ENCODE data around the gene CTDNEP1.

CTDNEP1 gene

DNA sequence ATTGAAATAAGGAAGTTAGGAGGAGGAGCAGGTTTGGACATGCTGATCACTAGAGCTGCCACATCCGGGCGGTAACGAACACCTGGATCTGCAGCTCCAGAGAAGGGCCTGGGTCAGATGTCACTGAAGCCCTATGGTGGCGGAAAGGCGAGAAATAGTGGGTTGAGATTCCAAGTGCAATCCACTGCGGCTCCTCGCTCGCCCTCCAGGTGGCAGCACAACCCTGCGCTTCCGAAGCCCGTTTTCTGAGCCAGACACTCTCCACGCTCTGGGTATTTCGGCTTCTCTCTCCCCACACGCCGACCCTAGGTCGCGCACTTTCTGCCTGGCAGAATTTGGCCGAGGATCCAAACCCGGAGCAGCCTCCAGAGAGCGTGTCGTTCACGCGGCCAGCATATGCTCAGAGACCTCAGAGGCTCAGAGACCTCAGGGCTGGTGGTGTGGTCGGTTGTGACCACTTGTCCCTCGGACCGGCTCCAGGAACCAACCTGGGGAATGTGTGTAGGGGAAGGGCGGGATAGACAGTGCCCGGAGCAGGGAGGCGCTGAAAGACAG is 29.1 kb upstream of the CTDNEP1 start:
- peak; percentile 92 for DNase-seq (ENCODE audit: low spot score)

DNA sequence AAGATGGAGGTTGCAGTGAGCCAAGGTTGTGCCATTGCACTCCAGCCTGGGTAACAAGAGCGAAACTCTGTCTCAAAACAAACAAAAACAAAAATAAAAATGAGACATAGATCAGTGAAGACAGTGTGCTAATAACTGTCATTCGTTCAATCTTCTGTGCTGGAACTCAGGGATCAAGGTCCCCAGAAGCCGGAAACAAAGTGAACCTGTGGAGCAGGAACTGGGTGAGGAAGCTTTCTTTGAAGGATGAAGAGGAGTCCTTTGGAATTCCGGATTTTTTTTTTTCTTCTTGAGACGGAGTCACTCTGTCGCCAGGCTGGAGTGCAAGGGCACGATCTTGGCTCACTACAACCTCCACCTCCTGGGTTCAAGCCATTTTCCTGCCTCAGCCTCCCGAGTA is 27.9 kb upstream of the CTDNEP1 start:
- no peak for DNase-seq (ENCODE audit: low spot score)

DNA sequence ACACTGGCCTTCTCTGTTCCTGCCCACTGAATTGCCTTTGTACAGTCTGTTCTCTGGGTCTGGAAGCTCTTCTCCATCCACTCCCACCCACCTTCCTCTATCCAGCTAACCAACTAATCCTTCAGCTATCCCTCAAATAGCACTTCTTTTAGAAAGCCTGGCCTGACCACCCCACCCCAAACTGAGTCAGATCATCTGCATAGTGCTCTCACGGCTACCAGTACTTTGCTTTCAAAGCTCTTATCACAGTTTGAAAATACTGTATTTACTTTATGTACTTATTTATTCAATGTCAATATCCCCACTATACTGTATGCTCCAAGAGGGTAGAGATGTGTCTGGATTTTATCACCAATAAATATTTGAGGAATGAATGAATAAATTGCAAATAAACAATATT is 15.2 kb upstream of the CTDNEP1 start:
- no peak for DNase-seq (ENCODE audit: low spot score)

DNA sequence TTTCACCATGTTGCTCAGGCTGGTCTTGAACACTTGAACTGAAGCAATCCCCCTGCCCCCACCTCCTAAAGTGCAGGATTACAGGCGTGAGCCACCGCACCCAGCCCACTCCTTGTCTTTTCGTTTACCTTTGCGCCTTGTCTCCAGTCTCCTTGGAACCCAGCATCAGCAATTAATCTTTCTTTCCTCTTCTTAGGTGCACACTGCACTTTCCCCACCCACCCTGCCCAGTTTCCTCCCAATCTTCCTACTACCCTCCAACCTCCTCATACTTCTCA is 12.2 kb upstream of the CTDNEP1 start:
- DNase-seq (ENCODE audit: low spot score): no peak

DNA sequence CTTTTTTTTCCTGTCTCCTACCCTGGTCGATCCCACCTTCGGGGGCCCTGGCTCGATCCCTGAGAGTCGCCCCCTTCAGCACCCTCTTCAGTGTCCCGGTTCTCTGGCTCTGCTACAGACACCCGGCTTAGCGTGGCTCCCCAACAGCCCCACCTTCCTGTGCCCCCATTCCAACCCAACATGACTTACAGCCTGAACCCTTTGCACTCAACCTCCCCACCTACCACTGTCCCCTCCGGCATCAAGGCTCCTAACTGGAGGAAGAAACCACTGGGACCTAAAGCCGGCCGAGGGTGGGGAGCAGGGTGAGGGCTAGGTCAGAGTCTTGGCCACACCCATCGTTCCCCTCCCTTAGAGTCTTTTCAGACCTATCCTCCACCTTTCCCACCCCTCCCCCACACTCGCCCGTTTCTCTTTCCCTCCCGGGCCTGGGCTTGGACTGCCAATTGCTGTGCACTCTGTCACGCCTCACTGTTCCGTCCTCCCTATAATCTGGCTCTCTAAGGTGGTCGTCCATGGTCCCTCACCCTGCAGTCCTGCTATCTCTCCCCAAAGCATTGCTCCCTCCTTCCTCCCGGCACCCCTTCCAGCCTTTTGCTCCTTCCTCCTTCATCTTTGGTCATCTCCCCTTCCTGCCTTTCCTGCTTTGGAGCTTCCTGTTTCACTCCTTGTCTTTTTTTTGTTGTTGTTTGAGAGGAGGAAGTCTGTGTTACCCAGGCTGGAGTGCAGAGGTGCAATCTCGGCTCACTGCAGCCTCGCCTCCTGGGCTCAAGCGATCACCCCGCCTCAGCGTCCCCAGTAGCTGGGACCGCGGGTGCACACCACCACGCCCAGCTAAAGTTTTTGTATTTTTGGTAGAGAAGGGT is 11.6 kb upstream of the CTDNEP1 start:
- no peak for DNase-seq (ENCODE audit: low spot score)

DNA sequence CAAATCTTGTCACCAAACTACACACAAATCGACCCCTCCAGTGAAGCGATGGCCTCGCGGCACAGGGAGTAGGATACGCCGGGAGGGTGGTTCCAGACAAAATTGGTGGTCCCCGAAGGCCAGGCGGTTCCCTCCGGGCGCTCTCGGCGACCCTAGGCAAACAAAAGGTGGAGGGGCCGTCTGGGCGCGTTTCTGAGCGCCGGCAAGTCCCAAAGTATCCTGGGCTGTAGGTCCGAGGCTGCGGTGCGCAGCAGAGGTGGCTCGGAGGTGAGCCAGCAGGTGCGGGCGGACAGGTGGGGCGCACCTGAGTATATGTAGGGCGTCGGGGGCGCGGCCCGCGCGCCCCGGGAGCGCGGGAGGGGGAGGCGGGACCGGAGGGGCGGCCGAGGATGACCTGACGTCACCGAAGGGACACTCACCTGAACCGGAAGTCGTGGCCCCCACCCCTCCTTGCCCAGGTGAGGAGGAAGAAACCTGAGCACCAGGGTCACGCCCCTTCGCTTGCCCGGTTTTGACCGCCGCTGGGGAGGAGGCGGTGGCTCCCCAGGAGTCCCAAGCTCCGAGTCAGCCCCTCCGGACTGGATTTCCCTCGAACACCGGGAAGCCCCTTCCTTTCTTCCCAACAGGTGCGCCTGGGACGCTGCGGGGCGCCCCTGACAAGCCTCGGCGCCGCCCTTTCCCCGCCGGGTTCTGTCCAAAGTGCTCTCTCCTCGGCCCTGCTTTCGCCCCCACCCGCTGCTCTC is 10.8 kb upstream of the CTDNEP1 start, which contains the start of gene CLDN7:
Gene CLDN7 (minus strand): TSS at position 287 of the 743 bp plus-strand sequence. CDS start 435 bp downstream, outside the sequence.
- DNase-seq (ENCODE audit: low spot score): no peak

DNA sequence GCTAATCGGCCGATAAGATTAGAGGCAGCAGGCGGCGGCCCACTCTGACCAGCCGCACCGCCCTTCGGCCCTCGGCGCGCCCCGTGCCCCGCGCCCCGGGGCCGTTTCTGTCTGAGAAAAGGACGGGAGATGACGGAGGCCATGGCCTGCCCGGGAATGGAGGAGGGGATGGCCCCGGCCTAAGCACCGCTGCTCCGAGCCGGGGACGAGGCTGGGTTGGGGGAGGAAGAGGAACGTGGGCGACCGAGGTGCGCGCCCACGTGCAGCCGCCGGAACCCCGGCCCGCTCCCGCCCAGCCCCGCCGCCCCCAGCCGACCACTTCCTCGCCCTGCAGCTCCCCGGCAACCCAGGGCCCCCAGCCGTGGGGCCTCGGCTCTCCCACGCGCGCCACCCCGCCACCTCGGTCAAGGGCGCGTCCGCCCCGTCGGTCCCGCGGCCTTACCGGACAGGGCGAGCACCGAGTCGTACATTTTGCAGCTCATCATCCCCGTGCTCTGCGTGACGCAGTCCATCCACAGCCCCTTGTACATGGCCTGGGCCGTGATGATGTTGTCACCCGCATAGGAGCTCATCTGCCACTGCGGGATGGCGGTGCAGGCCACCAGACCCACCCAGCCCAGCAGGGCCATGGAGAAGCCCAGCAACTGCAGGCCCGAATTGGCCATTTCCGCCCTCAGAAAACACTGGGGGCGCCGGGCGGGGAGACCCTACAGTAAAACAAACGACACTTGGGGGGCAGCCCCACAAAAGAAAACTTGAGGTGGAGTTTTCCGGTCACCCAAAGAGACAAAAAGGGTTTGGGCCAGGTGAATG is 10.1 kb upstream of the CTDNEP1 start:
- no peak for DNase-seq (ENCODE audit: low spot score)

DNA sequence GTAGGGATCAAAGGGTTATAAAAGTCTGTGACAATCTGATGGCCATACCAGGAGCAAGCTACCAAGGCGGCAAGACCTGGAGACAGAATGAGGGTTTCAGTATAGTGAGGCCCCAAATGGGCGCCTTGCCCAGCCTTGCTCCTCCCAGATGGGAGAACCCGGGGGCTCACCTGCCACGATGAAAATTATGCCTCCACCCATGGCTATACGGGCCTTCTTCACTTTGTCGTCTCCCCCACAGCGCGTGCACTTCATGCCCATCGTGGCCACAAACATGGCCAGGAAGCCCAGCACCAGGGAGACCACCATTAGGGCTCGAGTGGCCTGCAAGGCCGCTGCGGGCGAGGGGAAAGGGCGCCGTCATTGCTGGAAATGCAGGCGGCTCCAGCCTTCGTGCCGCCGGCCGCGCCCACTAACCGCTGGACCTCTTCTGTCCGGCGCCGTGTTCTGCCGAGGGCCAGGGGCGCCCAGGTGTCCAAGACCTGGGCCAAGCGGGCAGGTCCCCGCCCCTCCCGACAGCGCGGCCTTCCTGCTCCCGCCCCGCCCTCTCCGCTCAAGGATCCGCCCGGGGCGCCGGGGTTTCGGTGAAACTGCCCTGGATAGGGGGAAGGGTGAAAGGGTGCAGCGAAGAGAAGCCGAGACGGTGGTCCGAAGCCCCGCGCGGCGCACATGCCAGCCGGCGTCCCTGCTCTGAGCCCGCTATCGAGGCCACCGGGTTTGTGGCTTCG is 9.3 kb upstream of the CTDNEP1 start:
- peak; percentile 41 for DNase-seq (ENCODE audit: low spot score)

DNA sequence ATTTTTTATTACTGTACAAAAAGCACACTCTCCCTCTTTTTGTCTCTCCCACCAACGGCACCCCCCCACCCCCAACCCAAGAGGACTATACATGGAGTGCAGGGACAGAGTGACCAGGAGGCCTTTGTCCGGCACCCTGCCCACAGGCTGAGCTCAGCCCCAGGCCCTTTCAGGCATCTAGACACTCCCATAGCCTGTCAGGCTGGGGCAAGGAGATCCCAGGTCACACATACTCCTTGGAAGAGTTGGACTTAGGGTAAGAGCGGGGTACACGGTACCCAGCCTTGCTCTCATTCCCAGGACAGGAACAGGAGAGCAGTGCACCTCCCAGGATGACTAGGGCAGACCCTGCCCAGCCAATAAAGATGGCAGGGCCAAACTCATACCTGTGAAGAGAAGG is 8.6 kb upstream of the CTDNEP1 start:
- no peak for DNase-seq (ENCODE audit: low spot score)

DNA sequence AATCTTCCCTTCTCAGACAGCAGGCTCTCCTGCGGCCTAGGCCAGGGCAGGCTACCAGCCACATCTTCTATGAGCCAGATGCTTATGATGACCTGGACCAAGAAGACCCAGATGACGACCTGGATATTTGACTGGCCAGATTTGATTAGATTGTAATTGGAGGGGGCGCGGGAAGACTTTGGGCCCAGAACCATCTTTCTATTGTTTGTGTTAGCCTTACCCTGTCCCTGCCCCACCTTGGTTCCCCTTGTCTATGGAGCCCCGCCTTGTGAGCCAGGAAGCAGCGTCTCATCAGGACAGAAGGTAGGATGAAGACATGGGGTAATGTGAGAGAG is 8.0 kb upstream of the CTDNEP1 start:
- no peak for DNase-seq (ENCODE audit: low spot score)

DNA sequence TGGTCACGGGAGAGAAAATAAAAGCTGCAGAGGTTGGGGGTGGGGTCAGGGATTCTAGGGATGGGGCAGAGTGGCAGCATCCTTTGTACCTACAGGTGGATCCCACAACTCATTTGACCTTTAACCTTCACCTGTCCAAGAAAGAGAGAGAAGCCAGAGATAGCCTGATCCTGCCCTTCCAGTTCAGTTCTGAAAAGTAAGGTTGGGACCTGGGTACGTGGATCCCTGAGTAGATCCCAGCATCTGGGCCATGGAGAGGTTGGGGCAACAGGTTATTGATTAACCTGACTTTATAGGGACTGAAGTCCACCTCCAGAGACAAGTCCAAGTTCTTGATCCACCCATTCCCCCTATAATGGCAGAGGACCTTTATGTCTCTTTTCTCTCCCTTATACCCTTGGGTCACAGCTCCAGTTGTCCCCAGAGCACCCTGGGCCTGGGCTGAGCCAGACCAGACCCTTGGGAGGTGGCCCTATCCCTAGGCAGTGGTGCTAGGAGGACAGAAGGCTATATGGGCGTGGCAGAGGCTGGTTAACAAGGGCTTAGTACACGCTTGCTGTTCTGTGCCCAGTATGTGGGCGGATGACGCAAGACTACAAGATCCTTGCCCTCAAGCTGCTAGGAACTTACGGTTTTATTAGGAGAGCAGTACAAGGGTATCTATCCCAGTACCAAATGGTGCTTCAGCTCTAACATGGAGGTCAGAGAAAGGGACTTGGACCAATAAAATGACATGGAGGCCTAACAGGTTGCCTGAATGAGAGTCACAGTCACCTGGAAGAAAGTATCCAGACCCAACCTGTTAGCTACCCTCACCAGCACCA is 7.4 kb upstream of the CTDNEP1 start:
- DNase-seq (ENCODE audit: low spot score): no peak

DNA sequence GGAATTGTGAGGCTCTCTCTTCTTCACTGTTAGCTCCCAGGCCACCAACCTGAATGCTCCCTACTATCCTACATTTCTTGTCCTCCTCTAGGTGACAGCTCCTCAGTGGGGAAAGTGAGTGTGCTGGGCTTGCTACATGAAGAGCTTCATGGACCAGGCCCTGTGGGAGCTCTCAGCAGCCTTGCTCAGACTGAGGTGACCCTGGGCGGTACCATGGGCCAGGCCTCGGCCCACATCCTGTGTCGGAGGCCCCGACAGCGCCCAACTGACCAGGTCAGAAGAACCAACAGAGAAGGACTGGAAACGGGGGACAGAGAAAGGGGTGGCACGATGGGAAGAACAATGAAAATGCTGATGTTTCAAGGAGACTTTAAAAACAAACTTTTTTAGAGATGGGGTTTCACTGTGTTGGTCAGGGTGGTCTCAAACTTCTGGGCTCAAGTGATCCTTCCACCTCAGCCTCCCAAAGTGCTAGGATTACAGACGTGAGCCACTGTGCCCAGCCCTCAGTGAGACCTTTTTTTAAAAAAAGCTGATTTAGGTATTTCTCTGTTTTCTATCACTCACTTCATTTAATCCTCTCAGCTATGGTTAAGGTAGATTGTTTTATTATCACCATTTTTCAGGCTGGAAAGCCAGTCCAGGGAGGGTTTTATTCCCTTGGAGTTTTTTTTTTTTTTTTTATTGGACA is 5.4 kb upstream of the CTDNEP1 start:
- DNase-seq (ENCODE audit: low spot score): no peak

DNA sequence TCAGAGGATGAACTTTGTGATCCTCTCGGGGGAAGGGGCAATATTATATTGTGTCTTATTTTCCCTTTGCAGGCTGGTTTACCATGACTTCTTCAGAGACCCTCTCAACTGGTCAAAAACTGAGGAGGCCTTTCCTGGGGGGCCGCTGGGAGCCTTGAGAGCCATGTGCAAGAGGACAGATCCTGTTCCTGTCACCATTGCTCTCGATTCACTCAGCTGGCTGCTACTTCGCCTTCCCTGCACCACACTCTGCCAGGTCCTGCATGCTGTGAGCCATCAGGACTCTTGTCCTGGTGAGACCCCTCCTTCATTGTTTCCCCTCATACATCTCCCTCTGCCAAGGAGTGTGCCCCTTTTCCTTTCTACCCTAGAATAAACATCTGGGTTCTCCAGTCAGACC is 3.0 kb upstream of the CTDNEP1 start:
- no peak for DNase-seq (ENCODE audit: low spot score)

DNA sequence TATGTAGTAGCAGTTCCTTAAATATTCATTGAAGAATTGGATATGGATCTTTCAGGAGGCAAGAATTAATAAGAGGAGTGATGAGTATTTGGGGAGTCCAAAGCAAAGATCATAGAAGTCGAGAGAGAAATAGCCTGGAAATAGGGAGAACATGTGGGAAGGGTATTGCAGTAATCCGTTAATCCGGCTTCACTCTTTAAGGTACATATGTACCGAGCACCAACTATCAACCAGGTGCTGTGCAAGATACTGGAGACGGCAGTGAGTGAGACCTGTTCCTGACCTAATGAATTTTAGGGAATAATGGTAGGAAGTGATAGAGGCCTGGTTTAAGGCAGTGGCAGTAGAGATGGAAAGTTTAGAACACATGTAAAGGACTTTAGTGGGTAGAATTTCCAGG is 1.5 kb upstream of the CTDNEP1 start:
- no peak for DNase-seq (ENCODE audit: low spot score)

DNA sequence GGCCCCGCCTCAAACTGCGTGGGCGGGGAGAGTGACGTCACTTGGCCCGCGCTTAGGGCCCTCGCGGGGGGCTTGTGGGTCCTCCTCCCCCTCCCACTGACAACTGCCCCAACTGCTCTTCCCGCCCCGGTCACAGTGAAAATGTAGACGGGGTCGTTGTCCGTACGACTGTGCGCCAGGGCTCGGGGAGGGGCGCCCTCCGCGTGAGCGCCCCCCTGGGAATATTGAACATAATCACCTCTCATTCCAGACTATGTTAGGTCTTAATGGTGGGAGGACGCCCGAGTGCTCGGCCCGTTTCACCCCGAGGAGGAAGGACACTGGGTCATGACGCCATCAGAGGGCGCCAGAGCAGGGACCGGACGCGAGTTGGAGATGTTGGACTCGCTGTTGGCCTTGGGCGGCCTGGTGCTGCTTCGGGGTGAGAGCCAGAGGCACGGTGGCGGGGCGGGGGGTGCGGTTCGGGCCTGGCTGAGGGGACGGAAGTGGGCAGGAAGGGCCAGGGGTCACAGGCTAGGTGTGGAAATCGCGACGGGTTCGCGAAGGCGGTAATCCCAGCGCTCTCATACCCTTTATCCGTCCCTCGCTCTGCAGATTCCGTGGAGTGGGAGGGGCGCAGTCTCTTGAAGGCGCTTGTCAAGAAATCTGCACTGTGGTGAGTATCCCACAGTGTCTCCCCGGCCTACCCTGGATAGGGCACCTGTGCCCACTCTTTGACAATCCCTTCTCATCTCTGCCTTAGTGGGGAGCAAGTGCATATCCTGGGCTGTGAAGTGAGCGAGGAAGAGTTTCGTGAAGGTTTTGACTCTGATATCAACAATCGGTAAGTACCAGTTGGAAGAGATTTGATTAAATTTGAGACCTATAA is 876 bp upstream of the CTDNEP1 start, which contains the start of gene ELP5:
Gene ELP5 (plus strand): TSS at position 40 of the 868 bp plus-strand sequence. CDS start 336 bp downstream, at position 376.
- DNase-seq (ENCODE audit: low spot score): peak; percentile 92

DNA sequence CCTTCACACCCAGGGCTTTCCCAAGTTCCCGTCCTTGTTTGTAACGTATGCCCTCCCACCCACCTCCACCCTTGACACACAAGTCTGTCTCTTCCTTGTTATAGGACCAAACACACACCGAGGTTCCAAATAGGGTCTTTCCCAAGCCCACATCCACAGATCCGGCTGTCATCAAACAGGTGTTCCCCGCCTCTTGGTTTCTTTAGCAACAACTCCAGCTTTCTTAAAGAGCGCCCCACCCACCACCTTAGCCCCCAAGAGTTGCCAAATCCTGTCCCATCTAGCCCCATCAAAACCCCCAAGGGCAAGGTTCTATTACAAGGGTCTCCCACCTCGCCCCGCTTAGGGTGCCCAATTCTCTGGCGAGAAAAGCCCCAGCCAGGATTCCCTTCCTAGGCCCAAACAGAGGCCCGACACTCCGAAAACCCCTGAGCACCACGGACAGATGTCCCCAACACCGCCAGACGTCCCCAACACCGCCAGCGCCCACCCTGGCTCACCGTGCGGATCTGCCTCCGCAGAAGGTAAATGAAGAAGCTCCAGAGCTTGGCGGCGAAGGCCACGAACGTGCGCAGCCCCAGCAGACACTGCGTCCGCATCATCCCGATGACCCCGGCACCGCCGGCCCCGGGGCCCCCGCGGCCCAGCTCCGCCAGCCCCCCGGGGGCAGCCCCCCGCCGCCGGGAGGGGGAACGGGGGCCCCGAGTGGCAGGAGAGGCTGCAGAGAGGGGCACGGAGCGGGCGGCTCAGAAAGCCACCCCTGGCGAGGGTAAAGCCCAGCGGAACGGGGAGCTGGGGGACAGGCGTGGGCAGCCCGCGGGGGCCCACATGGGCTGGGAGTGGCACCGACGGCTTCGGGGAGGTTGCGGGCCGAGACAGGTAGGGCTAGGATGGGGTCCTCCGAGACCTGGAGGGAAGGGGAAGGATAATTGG is 573 bp downstream of the CTDNEP1 start:
- no peak for DNase-seq (ENCODE audit: low spot score)

DNA sequence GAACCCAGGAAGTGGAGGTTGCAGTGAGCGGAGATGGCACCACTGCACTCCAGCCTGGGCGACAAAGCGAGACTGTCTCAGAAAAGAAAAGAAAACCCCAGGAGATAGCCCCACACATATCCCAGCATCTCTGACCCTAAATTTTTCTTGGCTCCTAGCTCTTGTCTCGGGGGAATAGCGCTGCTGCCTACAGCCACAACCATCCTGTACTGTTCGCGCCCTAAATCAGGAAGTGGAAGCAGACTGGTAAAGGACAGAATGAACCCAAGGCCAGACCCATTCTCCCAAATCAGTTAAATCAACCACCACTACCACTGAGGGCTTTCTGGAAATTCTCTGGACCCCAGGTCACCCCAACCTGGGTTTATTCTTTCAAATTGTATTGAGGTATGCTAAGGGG is 1.7 kb downstream of the CTDNEP1 start:
- DNase-seq (ENCODE audit: low spot score): no peak

DNA sequence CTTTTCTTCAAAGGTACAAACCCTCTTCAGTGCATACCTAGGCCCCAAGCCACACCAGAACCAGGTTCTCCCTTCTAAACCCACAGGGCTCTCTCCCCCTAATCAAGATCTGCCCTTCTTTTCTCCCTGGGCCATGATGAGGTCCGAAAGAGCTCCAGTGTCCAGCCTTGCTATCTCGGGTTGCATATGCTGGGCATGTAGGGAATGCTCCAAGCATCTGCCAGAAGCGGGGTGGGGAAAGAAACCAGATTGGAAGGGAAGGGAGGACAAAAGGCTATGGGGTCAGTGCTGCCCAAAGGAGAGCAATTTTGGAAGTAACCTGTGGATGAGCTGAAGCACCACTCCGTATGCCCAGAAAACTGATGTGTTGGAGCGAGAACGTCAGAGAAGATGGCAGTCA is 2.3 kb downstream of the CTDNEP1 start:
- DNase-seq (ENCODE audit: low spot score): no peak

Data from AG08395 (cell line).